HepG2 (cell line): Measurements from ENCODE around the gene IWS1. TPM values are rescaled to one million over a fixed set of nuclear protein-coding genes. Genes with fewer than 3 reads are reported as not detected.
A peak's percentile ranks its signal among the peaks of the same experiment; 100 is the strongest.

Experiments used
- AGO1 ChIP-seq: fragments of 200-400 bp; formaldehyde crosslinking; IDR thresholded peaks from 2 replicates; pipeline ENCODE4 v1.6.1; 2017; ENCODE audit warnings: mild to moderate bottlenecking, low read depth, low read length, moderate library complexity; ENCODE audit not compliant: poor library complexity, severe bottlenecking
- CEBPZ ChIP-seq: IDR thresholded peaks from 2 replicates; pipeline ENCODE4 v1.6.1; 2012; ENCODE audit warnings: low read length, improper control_type of control experiment
- CREM ChIP-seq, 2 experiments: sonication (generic) in 1 of 2; formaldehyde crosslinking in 1 of 2; IDR thresholded peaks; 2 replicates each; pipeline versions ENCODE4 v1.4.0 to v1.6.1; 2016 to 2020; ENCODE audit warnings: antibody characterized with exemption in 1 of 2, mild to moderate bottlenecking in 1 of 2, missing genetic modification reagents in 1 of 2
- FIP1L1 ChIP-seq: fragments of 200-400 bp; formaldehyde crosslinking; IDR thresholded peaks from 2 replicates; pipeline ENCODE4 v1.6.1; 2018; ENCODE audit warnings: low read depth, mild to moderate bottlenecking, low read length, moderate library complexity, borderline replicate concordance; ENCODE audit not compliant: insufficient read depth
- FOXP4 ChIP-seq: sonication (generic); formaldehyde crosslinking; IDR thresholded peaks from 2 replicates; pipeline ENCODE4 v1.4.0; 2020; ENCODE audit warnings: missing genetic modification reagents
- HNRNPUL1 ChIP-seq: fragments of 200-400 bp; formaldehyde crosslinking; IDR thresholded peaks from 2 replicates; pipeline ENCODE4 v1.6.1; 2017; ENCODE audit warnings: low read depth, mild to moderate bottlenecking, low read length, moderate library complexity
- JUND ChIP-seq: sonication (generic); formaldehyde crosslinking; IDR thresholded peaks from 2 replicates; pipeline ENCODE4 v1.8.0; 2022; ENCODE audit warnings: mild to moderate bottlenecking, missing genetic modification reagents
- NRL ChIP-seq: sonication (generic); formaldehyde crosslinking; IDR thresholded peaks from 2 replicates; pipeline ENCODE4 v1.5.0; 2020; ENCODE audit warnings: missing genetic modification reagents, mild to moderate bottlenecking, moderate library complexity, borderline replicate concordance
- PREB ChIP-seq: sonication (generic); formaldehyde crosslinking; IDR thresholded peaks from 2 replicates; pipeline ENCODE4 v1.4.0; 2020; ENCODE audit warnings: missing genetic modification reagents
- SMARCC2 ChIP-seq: fragments of 450-650 bp; IDR thresholded peaks from 2 replicates; pipeline ENCODE4 v1.6.1; 2017; ENCODE audit warnings: antibody characterized with exemption, mild to moderate bottlenecking
- SMYD3 ChIP-seq: sonication (generic); formaldehyde crosslinking; IDR thresholded peaks from 2 replicates; pipeline ENCODE4 v1.8.1; 2023; ENCODE audit warnings: mild to moderate bottlenecking, missing genetic modification reagents
- ZBTB46 ChIP-seq: sonication (generic); formaldehyde crosslinking; IDR thresholded peaks from 2 replicates; pipeline ENCODE4 v1.4.0; 2020; ENCODE audit warnings: mild to moderate bottlenecking, missing genetic modification reagents, borderline replicate concordance
- ZNF143 ChIP-seq: sonication (generic); formaldehyde crosslinking; IDR thresholded peaks from 2 replicates; pipeline ENCODE4 v1.4.0; 2020; ENCODE audit warnings: missing genetic modification reagents
- ZNF331 ChIP-seq: sonication (generic); formaldehyde crosslinking; IDR thresholded peaks from 2 replicates; pipeline ENCODE4 v1.4.0; 2020; ENCODE audit warnings: missing genetic modification reagents
- ZNF7 ChIP-seq: IDR thresholded peaks from 2 replicates; pipeline ENCODE4 v1.6.1; 2016; ENCODE audit warnings: missing biosample characterization, missing genetic modification reagents
- ZNF710 ChIP-seq: sonication (generic); formaldehyde crosslinking; IDR thresholded peaks from 2 replicates; pipeline ENCODE4 v1.5.0; 2020; ENCODE audit warnings: mild to moderate bottlenecking, missing genetic modification reagents, borderline replicate concordance
- ZNF850 ChIP-seq: sonication (generic); formaldehyde crosslinking; conservative IDR thresholded peaks from 2 replicates; pipeline ENCODE4 v1.9.0; 2021; ENCODE audit warnings: mild to moderate bottlenecking, missing genetic modification reagents
- polyA plus RNA-seq, 8 experiments: library from polyadenylated mRNA; depleted of rRNA in 3 of 8; stranded (reverse) in 7 of 8; unstranded in 1 of 8; fragments of >200 nt; fragmentation: Illumina TruSeq in 4 of 8; extraction: Trizol in 4 of 8; gene quantifications; 2 replicates each; pipeline versions ENCODE4 v1.2.1 to v1.2.3, GENCODE V29; 2011 to 2016; ENCODE audit warnings: low read depth in 4 of 8, missing spikeins in 1 of 8, mixed read lengths in 1 of 8; ENCODE audit not compliant: insufficient read depth in 1 of 8
- total RNA-seq, 5 experiments: library from RNA; depleted of rRNA; stranded (reverse); fragments of >200 nt; fragmentation: Illumina TruSeq; extraction: Trizol; gene quantifications; 2 replicates each; pipeline ENCODE4 v1.2.3, GENCODE V29; 2016; ENCODE audit warnings: low read depth in 1 of 5

IWS1 gene
- total and polyA plus RNA-seq, 2 of the 13 experiments (the other 11 are each of a cell fraction or from before 2014, with no cell fraction given) = 28.9 to 62.3 TPM

- TF ChIP-seq ZNF710 (CRISPR knock-in tag) (no peak; the same call in 1 of the 2 replicates), NRL (CRISPR knock-in tag) (peak; percentile 49; the same call in 1 of the 2 replicates), SMYD3 (CRISPR knock-in tag) (peak; percentile 96), ZNF7 (CRISPR knock-in tag) (peak; percentile 21; the same call in 1 of the 2 replicates), FIP1L1 (no peak), SMARCC2 (no peak), CEBPZ (no peak), ZNF850 (CRISPR knock-in tag) (0 out of 2 replicates have a peak, but pooled peaks have one; percentile 74), ZNF143 (peak; percentile 92), ZNF331 (CRISPR knock-in tag) (peak; percentile 24; the same call in 1 of the 2 replicates), JUND (no peak; the same call in 1 of the 2 replicates), HNRNPUL1 (no peak), AGO1 (peak; percentile 44), PREB (no peak), FOXP4 (CRISPR knock-in tag) (no peak), ZBTB46 (CRISPR knock-in tag) (0 out of 2 replicates have a peak, but pooled peaks have one; percentile 36), CREM (IDR thresholded peaks at IDR 0.05) (peak; percentile 96), CREM (CRISPR knock-in tag; IDR thresholded peaks at IDR 0.05) (no peak)
Observed at GRCh38 chr2:127526132-127527000, at the start of gene IWS1 (continued).
